ENCODE results near the gene CLEC4G. TPM values are rescaled to one million over a fixed set of nuclear protein-coding genes. Genes with fewer than 3 reads are reported as not detected.

Gene CLEC4G
- total RNA-seq = not detected
- polyA plus RNA-seq = not detected

GRCh38 chr19:7732045-7732444, at the start of gene CLEC4G:
TSS of gene CLEC4G (minus strand) at chr19:7732110. CDS start at chr19:7732102, 8 bp downstream.
- Mint-ChIP-seq H3K4me3 (peak within 1 kb of the TSS in 2 of 8 donors; percentile 2 to 41), H3K27me3 (peaks cover 36% of the 10 kb centered on the region in 2 donors), H3K9me3 (peaks cover 0 to 4% (median 0%) of the 10 kb centered on the region in 8 donors), H3K27ac (no peak within 1 kb of the TSS), H3K36me3 (no peaks in the 10 kb centered on the region), H3K4me1 (peaks cover 2 to 17% (median 12%) of the 10 kb centered on the region in 4 donors)
- no peak within 1 kb of the TSS for H3K27ac ChIP-seq (ENCODE audit: low read depth, low read length)
- H3K4me3 ChIP-seq (ENCODE audit: low read length in 2 of 2) = no peak within 1 kb of the TSS
- H3K36me3 ChIP-seq (ENCODE audit: insufficient read depth, low read length) = no peaks in the 10 kb centered on the region
- no peaks in the 10 kb centered on the region for H3K9me3 ChIP-seq (ENCODE audit: control insufficient read depth in 1 of 2, low read length in 2 of 2)
- peaks cover 17% of the 10 kb centered on the region for H3K4me1 ChIP-seq (ENCODE audit: insufficient read depth, low read length)
- POLR2A ChIA-PET (ENCODE audit: partially characterized antibody) = no interaction called here
- intact Hi-C loops (cut with micrococcal nuclease) = no loop called here
- peaks cover 21% of the 10 kb centered on the region for H3K27me3 ChIP-seq (ENCODE audit: insufficient read depth, low read length)
- no peak for DNase-seq
- CTCF ChIA-PET (ENCODE audit: partially characterized antibody) = no interaction called here

GRCh38 chr19:7781157-7781556, 49.2 kb upstream of the CLEC4G start:
- H3K4me3 Mint-ChIP-seq = no peak overlapping the region
- ChIA-PET POLR2A (ENCODE audit: partially characterized antibody) (no interaction called here), CTCF (ENCODE audit: partially characterized antibody) (no interaction called here)
- intact Hi-C loops (cut with micrococcal nuclease) = no loop called here
- H3K27ac Mint-ChIP-seq = no peak overlapping the region
- no peaks in the 10 kb centered on the region for H3K27me3 ChIP-seq (ENCODE audit: insufficient read depth, low read length)
- H3K4me1 ChIP-seq (ENCODE audit: insufficient read depth, low read length) = no peaks in the 10 kb centered on the region
- no peaks in the 10 kb centered on the region for H3K4me1 Mint-ChIP-seq
- peaks cover 0 to 11% (median 0%) of the 10 kb centered on the region in 8 donors for H3K9me3 Mint-ChIP-seq
- no peaks in the 10 kb centered on the region for H3K36me3 ChIP-seq (ENCODE audit: insufficient read depth, low read length)
- peaks cover 11 to 14% of the 10 kb centered on the region in 2 donors for H3K27me3 Mint-ChIP-seq
- H3K27ac ChIP-seq (ENCODE audit: low read depth, low read length) = no peak overlapping the region
- DNase-seq = no peak
- no peaks in the 10 kb centered on the region for H3K36me3 Mint-ChIP-seq
- H3K9me3 ChIP-seq (ENCODE audit: control insufficient read depth in 1 of 2, low read length in 2 of 2) = no peaks in the 10 kb centered on the region
- H3K4me3 ChIP-seq (ENCODE audit: low read length in 2 of 2) = no peak overlapping the region

GRCh38 chr19:7779631-7780486, 47.9 kb upstream of the CLEC4G start:
- POLR2A ChIA-PET (ENCODE audit: partially characterized antibody) = no interaction called here
- Mint-ChIP-seq H3K27ac (no peak overlapping the region), H3K4me3 (no peak overlapping the region), H3K27me3 (peaks cover 11 to 14% of the 10 kb centered on the region in 2 donors), H3K4me1 (peaks cover 0 to 2% (median 0%) of the 10 kb centered on the region in 4 donors), H3K36me3 (no peaks in the 10 kb centered on the region), H3K9me3 (peaks cover 0 to 3% (median 0%) of the 10 kb centered on the region in 8 donors)
- no peaks in the 10 kb centered on the region for H3K9me3 ChIP-seq (ENCODE audit: control insufficient read depth in 1 of 2, low read length in 2 of 2)
- DNase-seq = no peak
- intact Hi-C loops (cut with micrococcal nuclease) = no loop called here
- no peak overlapping the region for H3K4me3 ChIP-seq (ENCODE audit: low read length in 2 of 2)
- H3K27ac ChIP-seq (ENCODE audit: low read depth, low read length) = no peak overlapping the region
- CTCF ChIA-PET (ENCODE audit: partially characterized antibody) = no interaction called here
- no peaks in the 10 kb centered on the region for H3K27me3 ChIP-seq (ENCODE audit: insufficient read depth, low read length)
- H3K4me1 ChIP-seq (ENCODE audit: insufficient read depth, low read length) = no peaks in the 10 kb centered on the region
- no peaks in the 10 kb centered on the region for H3K36me3 ChIP-seq (ENCODE audit: insufficient read depth, low read length)

GRCh38 chr19:7778081-7778480, 46.2 kb upstream of the CLEC4G start:
- peaks cover 3% of the 10 kb centered on the region for H3K4me1 ChIP-seq (ENCODE audit: insufficient read depth, low read length)
- no peak overlapping the region for H3K4me3 ChIP-seq (ENCODE audit: low read length in 2 of 2)
- no peaks in the 10 kb centered on the region for H3K36me3 ChIP-seq (ENCODE audit: insufficient read depth, low read length)
- no peak overlapping the region for H3K27ac ChIP-seq (ENCODE audit: low read depth, low read length)
- peaks cover 2 to 8% of the 10 kb centered on the region in 2 donors for H3K27me3 Mint-ChIP-seq
- H3K4me3 Mint-ChIP-seq = no peak overlapping the region
- POLR2A ChIA-PET (ENCODE audit: partially characterized antibody) = no interaction called here
- CTCF ChIA-PET (ENCODE audit: partially characterized antibody) = interaction anchor here (1.1 to 2.0 kb wide), 2 partner anchors 22 to 119 kb away, joined by 4 to 6 read pairs; no protein-coding TSS in a partner anchor
- H3K36me3 Mint-ChIP-seq = no peaks in the 10 kb centered on the region
- H3K9me3 ChIP-seq (ENCODE audit: control insufficient read depth in 1 of 2, low read length in 2 of 2) = no peaks in the 10 kb centered on the region
- H3K27ac Mint-ChIP-seq = no peak overlapping the region
- intact Hi-C loops (cut with micrococcal nuclease) = no loop called here
- no peak for DNase-seq
- H3K27me3 ChIP-seq (ENCODE audit: insufficient read depth, low read length) = no peaks in the 10 kb centered on the region
- H3K9me3 Mint-ChIP-seq = peaks cover 0 to 2% (median 0%) of the 10 kb centered on the region in 8 donors
- peaks cover 0 to 9% (median 3%) of the 10 kb centered on the region in 4 donors for H3K4me1 Mint-ChIP-seq

GRCh38 chr19:7775761-7776160, 43.9 kb upstream of the CLEC4G start:
- no peaks in the 10 kb centered on the region for H3K9me3 ChIP-seq (ENCODE audit: control insufficient read depth in 1 of 2, low read length in 2 of 2)
- H3K4me3 Mint-ChIP-seq = no peak overlapping the region
- POLR2A ChIA-PET (ENCODE audit: partially characterized antibody) = no interaction called here
- no peaks in the 10 kb centered on the region for H3K27me3 ChIP-seq (ENCODE audit: insufficient read depth, low read length)
- H3K36me3 Mint-ChIP-seq = no peaks in the 10 kb centered on the region
- H3K4me3 ChIP-seq (ENCODE audit: low read length in 2 of 2) = no peak overlapping the region
- H3K4me1 Mint-ChIP-seq = peaks cover 13 to 22% (median 15%) of the 10 kb centered on the region in 4 donors
- H3K36me3 ChIP-seq (ENCODE audit: insufficient read depth, low read length) = no peaks in the 10 kb centered on the region
- H3K9me3 Mint-ChIP-seq = peaks cover 0 to 2% (median 0%) of the 10 kb centered on the region in 8 donors
- CTCF ChIA-PET (ENCODE audit: partially characterized antibody) = no interaction called here
- H3K27ac Mint-ChIP-seq = no peak overlapping the region
- DNase-seq = no peak
- no peak overlapping the region for H3K27ac ChIP-seq (ENCODE audit: low read depth, low read length)
- intact Hi-C loops (cut with micrococcal nuclease) = no loop called here
- peaks cover 15% of the 10 kb centered on the region for H3K4me1 ChIP-seq (ENCODE audit: insufficient read depth, low read length)
- H3K27me3 Mint-ChIP-seq = peaks cover 2 to 3% of the 10 kb centered on the region in 2 donors

GRCh38 chr19:7773841-7774240, 41.9 kb upstream of the CLEC4G start:
- ChIA-PET CTCF (ENCODE audit: partially characterized antibody) (no interaction called here), POLR2A (ENCODE audit: partially characterized antibody) (no interaction called here)
- no peak for DNase-seq
- H3K36me3 ChIP-seq (ENCODE audit: insufficient read depth, low read length) = no peaks in the 10 kb centered on the region
- no peaks in the 10 kb centered on the region for H3K27me3 ChIP-seq (ENCODE audit: insufficient read depth, low read length)
- H3K9me3 ChIP-seq (ENCODE audit: control insufficient read depth in 1 of 2, low read length in 2 of 2) = no peaks in the 10 kb centered on the region
- intact Hi-C loops (cut with micrococcal nuclease) = no loop called here
- no peak overlapping the region for H3K27ac ChIP-seq (ENCODE audit: low read depth, low read length)
- no peak overlapping the region for H3K4me3 ChIP-seq (ENCODE audit: low read length in 2 of 2)
- Mint-ChIP-seq H3K4me3 (peak overlapping the region in 1 of 8 donors; percentile 25), H3K27ac (no peak overlapping the region), H3K9me3 (no peaks in the 10 kb centered on the region), H3K27me3 (peaks cover 0 to 2% of the 10 kb centered on the region in 2 donors), H3K4me1 (peaks cover 13 to 22% (median 15%) of the 10 kb centered on the region in 4 donors), H3K36me3 (no peaks in the 10 kb centered on the region)
- peaks cover 15% of the 10 kb centered on the region for H3K4me1 ChIP-seq (ENCODE audit: insufficient read depth, low read length)

- no peaks in the 10 kb centered on the region for H3K27me3 ChIP-seq (ENCODE audit: insufficient read depth, low read length)
- Mint-ChIP-seq H3K4me3 (peak overlapping the region; percentile 45 to 85 (median 71)), H3K4me1 (peaks cover 13 to 22% (median 15%) of the 10 kb centered on the region in 4 donors), H3K27ac (peak overlapping the region; percentile 20 to 94 (median 77)), H3K9me3 (no peaks in the 10 kb centered on the region), H3K27me3 (no peaks in the 10 kb centered on the region), H3K36me3 (no peaks in the 10 kb centered on the region)
- H3K9me3 ChIP-seq (ENCODE audit: control insufficient read depth in 1 of 2, low read length in 2 of 2) = no peaks in the 10 kb centered on the region
- DNase-seq = peak in 3 of 5 donors; percentile 14 to 21 (median 21)
- H3K36me3 ChIP-seq (ENCODE audit: insufficient read depth, low read length) = no peaks in the 10 kb centered on the region
- ChIA-PET POLR2A (ENCODE audit: partially characterized antibody) (no interaction called here), CTCF (ENCODE audit: partially characterized antibody) (no interaction called here)
- H3K27ac ChIP-seq (ENCODE audit: low read depth, low read length) = no peak overlapping the region
- intact Hi-C loops (cut with micrococcal nuclease) = no loop called here
- no peak overlapping the region for H3K4me3 ChIP-seq (ENCODE audit: low read length in 2 of 2)
- H3K4me1 ChIP-seq (ENCODE audit: insufficient read depth, low read length) = peaks cover 15% of the 10 kb centered on the region
Observed at GRCh38 chr19:7772752-7773291, 40.9 kb upstream of the CLEC4G start.

Measured in CD4-positive, alpha-beta memory T cell (primary cell).